Mucosa of stomach (tissue), 1 donor: ENCODE data around the gene SIGLECL1.
"Not testable (repeated sequence)": the region's sequence is repeated elsewhere in the genome, so short reads cannot be mapped to it uniquely, and the experiment has no call there.

Experiments
- H3K27me3 ChIP-seq: one replicate; pipeline ENCODE4 v1.7.0; 2013; ENCODE audit warnings: mild to moderate bottlenecking, low read length; ENCODE audit not compliant: control insufficient read depth, insufficient read depth
- H3K36me3 ChIP-seq: one replicate; pipeline ENCODE4 v1.7.0; 2013; ENCODE audit warnings: low read length; ENCODE audit not compliant: control insufficient read depth, insufficient read depth
- H3K4me1 ChIP-seq: one replicate; pipeline ENCODE4 v1.7.0; 2013; ENCODE audit warnings: mild to moderate bottlenecking, low read length; ENCODE audit not compliant: control insufficient read depth, insufficient read depth
- H3K4me3 ChIP-seq: one replicate; pipeline ENCODE4 v1.7.0; 2013; ENCODE audit warnings: low read length
- H3K9ac ChIP-seq: one replicate; pipeline ENCODE4 v1.7.0; 2013; ENCODE audit warnings: mild to moderate bottlenecking, low read length, moderate library complexity
- H3K9me3 ChIP-seq: one replicate; pipeline ENCODE4 v1.7.0; 2013; ENCODE audit warnings: mild to moderate bottlenecking, low read length, moderate library complexity; ENCODE audit not compliant: control insufficient read depth
- donor health status: Pancreatic carcinoma.

SIGLECL1 gene

DNA sequence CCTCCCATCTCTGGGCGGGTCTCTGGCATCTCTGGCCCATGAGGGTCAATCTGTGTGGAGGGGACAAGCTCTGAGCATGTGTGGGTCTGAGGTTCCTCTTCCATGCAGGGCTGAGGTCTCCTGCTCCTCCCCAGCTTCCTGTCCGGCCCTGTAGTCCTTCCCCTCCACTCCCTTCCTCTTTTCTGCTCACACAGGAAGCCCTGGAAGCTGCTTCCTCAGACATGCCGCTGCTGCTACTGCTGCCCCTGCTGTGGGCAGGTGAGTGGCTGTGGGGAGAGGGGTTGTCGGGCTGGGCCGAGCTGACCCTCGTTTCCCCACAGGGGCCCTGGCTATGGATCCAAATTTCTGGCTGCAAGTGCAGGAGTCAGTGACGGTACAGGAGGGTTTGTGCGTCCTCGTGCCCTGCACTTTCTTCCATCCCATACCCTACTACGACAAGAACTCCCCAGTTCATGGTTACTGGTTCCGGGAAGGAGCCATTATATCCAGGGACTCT is 25.9 kb upstream of the SIGLECL1 start, which contains the start of gene CD33:
CD33 (plus strand) TSS at position 183 of the 496 bp plus-strand sequence; CDS start at position 222, 39 bp downstream.
- H3K4me3 ChIP-seq, H3K9ac ChIP-seq, H3K9me3 ChIP-seq: not testable (repeated sequence)

DNA sequence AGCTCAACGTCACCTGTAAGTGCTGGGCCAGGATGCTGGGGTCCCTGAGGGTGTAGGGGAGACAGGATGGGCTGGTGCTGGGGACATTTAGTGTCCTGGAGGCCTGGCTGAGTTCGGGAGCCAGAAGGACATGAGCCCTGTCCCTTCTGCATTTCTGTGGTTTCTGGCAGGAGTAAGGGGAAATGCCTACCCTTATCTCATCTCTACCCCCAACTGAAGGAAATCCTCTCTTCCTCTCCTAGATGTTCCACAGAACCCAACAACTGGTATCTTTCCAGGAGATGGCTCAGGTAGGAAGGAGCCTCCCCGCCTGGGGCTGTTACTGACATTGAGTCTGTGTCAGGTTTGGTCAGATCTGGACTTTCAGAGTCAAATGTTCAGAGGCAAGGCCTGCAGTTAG is 24.8 kb upstream of the SIGLECL1 start:
- Histone ChIP-seq H3K4me1 (no peaks in the 10 kb centered on the region), H3K9me3 (no peaks in the 10 kb centered on the region), H3K4me3 (no peak overlapping the region), H3K36me3 (no peaks in the 10 kb centered on the region), H3K27me3 (no peaks in the 10 kb centered on the region), H3K9ac (no peak overlapping the region)

More for the DNA sequence above, 25.9 kb upstream of the SIGLECL1 start, which contains the start of gene CD33:
- not testable (repeated sequence) for H3K27me3 ChIP-seq, H3K4me1 ChIP-seq, H3K36me3 ChIP-seq

DNA sequence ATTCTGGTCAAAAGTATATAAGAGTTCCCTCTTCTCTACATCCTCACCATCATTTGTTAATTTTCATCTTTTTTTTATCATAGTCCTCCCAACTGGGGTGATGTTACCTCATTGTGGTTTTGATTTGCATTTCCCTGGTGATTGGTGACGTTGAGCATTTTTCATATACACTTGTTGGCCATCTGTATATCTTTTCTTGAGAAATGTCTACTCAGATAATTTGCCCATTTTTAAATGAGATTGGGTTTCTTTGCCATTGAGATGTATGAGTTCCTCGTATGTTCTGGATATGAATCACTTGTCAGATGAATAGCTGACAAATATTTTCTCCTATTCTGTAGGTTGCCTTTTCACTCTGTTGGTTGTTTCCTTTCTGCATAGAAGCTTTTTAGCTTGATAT is 23.6 kb upstream of the SIGLECL1 start:
- Histone ChIP-seq H3K9me3 (no peaks in the 10 kb centered on the region), H3K36me3 (no peaks in the 10 kb centered on the region), H3K4me1 (no peaks in the 10 kb centered on the region), H3K9ac (no peak overlapping the region), H3K4me3 (no peak overlapping the region), H3K27me3 (no peaks in the 10 kb centered on the region)

DNA sequence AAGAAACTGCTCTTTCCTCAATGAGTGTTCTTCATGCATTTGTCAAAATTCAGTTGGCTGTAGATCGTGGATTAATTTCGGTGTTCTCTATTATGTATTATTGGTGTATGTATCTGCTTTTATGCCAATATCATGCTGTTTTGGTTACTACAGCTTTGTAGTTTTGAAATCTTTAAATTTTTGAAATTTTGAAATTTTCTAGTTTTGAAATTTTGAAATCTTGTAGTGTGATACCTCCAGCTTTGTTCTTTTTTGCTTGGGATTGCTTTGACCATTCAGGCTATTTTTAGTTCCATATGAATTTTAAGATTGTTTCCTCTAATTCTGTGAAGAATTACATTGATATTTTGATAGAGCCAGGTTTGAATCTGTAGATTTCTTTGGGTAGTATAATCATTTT is 22.9 kb upstream of the SIGLECL1 start:
- Histone ChIP-seq H3K9ac (no peak overlapping the region), H3K36me3 (no peaks in the 10 kb centered on the region), H3K9me3 (no peaks in the 10 kb centered on the region), H3K4me1 (no peaks in the 10 kb centered on the region), H3K4me3 (no peak overlapping the region), H3K27me3 (no peaks in the 10 kb centered on the region)

DNA sequence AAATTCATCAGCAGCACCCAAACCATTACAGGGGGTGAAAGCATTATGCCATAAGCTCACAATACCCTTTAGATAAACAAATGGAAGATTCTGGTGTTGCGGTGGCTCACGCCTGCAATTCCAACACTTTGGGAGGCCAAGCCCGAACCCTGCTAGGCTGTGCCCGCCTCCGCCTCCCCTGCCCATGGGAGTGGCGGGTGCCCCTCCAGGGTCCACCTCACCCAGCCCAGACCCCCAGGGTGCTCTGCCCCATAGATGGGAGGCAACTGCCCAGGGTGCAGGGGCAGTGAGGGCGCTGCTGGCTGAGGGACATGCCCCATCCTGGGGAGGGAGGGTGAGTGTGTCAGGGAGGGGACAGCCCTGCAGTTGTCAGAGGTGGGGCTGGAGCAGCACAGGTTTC is 10.0 kb upstream of the SIGLECL1 start:
- Histone ChIP-seq H3K4me1 (no peaks in the 10 kb centered on the region), H3K9ac (no peak overlapping the region), H3K27me3 (no peaks in the 10 kb centered on the region), H3K9me3 (no peaks in the 10 kb centered on the region), H3K36me3 (no peaks in the 10 kb centered on the region), H3K4me3 (no peak overlapping the region)

DNA sequence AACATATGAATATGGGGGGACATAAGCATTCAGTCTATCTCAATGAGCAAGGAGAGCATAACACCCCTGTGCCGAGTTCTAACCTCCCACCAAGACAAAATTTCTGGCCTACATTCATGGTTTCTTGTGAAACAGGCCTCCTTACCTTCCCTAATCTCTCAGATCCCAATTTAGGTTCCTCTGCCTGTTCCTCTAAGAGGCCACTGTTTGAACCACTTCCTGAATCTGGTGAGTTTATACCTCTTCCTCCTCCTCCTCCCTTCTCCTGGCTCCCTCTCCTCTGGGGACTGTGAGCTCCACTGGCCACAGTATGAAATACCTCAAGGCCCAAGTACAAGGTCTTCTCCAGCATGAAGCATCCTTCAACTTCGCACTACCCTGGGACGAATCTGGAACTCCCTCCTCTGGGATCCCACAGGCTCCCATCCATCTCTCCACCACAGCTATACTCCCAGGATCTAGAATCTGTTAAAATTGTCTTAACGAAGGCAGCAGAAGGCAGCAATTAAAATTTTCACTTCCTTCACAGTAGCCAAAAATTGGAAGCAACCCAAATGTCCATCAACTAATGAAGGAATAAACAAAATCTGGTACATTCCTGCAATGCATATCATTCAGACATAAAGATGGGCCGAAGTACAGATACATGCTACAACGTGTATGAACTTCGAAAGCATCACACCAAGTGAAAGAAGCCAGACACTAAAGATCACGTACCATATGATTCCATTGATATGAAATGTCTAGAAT is 7.8 kb upstream of the SIGLECL1 start:
- Histone ChIP-seq H3K4me1 (no peaks in the 10 kb centered on the region), H3K9me3 (no peaks in the 10 kb centered on the region), H3K9ac (no peak overlapping the region), H3K27me3 (no peaks in the 10 kb centered on the region), H3K4me3 (no peak overlapping the region), H3K36me3 (no peaks in the 10 kb centered on the region)

DNA sequence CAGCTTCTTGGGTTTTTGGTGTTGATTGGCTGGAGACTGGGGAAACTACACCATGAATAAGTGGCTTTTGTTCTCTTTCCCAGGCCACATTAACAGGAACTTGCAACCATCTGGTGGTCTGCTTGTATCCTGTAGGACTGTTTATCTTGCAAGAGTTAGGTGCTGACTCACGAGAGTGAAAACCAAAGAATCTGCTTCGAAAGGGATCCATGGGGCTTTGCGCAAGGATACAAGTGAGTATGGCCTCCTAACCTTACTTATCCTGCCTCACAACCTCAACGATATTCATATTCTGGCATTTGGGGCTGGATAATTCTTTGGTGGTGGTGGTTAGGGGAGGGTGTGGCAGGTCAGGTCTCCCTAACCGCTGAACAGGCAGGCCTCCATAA is 4.7 kb upstream of the SIGLECL1 start:
- H3K4me3 ChIP-seq: no peak overlapping the region
- no peak overlapping the region for H3K9ac ChIP-seq
- no peaks in the 10 kb centered on the region for H3K27me3 ChIP-seq
- no peaks in the 10 kb centered on the region for H3K36me3 ChIP-seq
- no peaks in the 10 kb centered on the region for H3K9me3 ChIP-seq
- no peaks in the 10 kb centered on the region for H3K4me1 ChIP-seq

DNA sequence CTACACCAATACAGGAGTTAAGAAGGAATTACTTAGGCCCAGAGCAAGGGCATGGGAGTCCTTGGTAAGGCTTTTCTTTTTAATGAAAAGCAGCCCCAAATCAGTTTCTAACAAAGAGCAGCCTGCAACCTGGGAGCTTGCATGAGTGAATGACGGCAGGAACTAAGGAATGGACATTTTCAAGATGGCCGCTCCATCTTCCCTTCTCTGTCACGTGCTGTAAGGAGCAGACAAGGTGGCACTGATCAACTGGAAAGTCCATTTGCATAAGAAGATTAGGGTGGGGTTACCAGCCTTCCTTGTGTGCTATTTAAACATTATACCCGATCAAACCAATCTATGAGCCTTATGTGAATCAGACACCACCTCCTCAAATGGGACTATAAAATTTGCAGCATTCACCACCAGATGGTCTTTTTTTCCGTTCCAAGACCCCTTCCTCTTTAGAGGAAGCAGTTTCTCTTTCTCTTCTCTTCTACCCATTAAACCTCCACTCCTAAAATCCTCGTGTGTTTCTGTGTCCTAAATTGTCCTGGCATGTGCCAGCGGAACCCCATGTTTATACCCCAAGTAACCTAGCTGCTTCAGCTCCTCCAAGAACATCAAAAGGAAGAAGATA is 2.8 kb upstream of the SIGLECL1 start:
- Histone ChIP-seq H3K36me3 (no peaks in the 10 kb centered on the region), H3K9ac (no peak overlapping the region), H3K9me3 (no peaks in the 10 kb centered on the region), H3K4me3 (no peak overlapping the region), H3K4me1 (no peaks in the 10 kb centered on the region), H3K27me3 (no peaks in the 10 kb centered on the region)

DNA sequence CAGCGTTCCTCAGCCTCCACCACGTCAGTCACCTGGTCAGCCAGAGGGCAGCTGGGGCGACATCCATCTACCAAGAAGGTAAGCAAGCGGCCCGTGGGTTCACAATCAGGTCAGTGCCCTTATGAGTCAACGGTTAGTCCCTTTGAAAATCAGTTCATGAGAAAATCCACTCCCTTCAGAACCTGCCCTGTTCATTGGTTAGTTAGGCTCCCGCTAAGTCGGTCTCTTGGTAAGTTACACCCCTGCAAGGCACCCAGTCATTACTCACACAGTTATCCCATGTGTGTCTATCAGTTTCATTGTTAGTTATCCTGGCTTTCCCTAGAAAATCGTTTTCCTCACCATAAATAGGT is 564 bp downstream of the SIGLECL1 start:
- Histone ChIP-seq H3K27me3 (no peaks in the 10 kb centered on the region), H3K4me1 (no peaks in the 10 kb centered on the region), H3K9me3 (no peaks in the 10 kb centered on the region), H3K36me3 (no peaks in the 10 kb centered on the region), H3K9ac (no peak overlapping the region), H3K4me3 (no peak overlapping the region)

DNA sequence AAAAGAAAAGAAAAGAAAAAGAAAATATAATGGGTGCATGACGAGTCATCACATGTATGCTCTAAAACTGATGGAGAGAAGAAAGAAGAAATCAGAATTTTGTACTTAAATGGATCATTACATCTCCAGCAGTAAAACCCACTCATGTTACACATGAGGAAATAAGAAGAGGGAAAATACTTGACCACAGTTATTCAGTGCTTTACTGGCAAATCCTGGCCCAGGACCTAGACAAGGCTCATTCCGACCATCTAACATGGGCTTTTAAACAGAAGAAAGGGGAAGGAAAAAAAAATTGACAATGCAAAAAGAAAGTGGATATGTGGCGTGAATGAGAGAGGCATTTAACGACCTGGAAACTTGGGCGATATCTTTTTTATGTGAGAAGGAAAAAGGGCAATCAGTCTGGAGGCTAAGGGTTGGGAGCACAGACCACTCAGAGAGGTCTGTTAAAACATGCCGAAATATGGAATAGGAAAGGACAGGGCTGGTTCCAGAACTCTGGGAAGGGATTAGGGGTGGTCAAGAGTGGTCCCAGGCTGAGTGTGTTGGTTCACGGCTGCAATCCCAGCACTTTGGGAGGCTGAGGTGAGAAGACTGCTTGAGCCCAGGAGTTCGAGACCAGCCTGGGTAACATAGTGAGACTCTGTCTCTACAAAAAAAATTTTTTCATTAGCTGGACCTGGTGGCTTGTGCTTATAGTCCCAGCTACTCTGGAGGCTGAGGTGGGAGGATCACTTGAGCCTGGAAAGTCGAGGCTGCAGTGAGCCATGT is 1.6 kb downstream of the SIGLECL1 start:
- no peaks in the 10 kb centered on the region for H3K4me1 ChIP-seq
- H3K9ac ChIP-seq: no peak overlapping the region
- H3K27me3 ChIP-seq: no peaks in the 10 kb centered on the region
- no peaks in the 10 kb centered on the region for H3K36me3 ChIP-seq
- H3K4me3 ChIP-seq: no peak overlapping the region
- no peaks in the 10 kb centered on the region for H3K9me3 ChIP-seq

DNA sequence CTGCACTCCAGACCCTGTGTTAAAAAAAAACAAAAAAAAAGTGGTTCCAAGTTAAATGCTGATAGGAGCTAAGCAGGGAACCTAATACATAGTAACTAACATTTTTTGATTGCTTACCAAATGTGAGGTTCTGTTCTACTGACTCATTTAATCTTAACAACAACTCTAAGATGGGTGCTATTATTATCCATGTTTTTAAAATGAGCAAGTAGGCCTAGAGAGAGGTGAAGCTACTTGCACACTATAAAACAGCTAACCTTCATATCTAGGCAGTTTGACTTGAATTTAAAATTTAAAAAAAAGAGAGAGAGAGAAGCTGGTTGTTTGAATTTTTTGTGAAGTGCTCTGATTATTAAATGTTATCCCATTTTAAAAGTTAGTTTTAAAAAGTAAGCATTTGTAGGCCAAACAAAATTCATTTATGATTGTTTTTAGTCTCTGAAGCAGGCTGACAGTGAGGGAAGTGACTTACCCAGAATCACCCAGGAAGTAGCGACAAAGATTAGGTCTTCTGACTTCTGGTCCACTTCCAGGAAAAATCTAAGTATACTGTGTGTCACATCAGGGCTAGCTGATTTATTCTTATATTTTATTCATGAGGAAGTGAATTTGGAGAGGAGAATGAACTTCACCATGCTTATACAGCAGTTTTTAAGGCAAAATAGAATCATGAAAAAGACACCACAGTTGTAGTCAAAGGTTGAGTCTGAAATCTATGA is 2.4 kb downstream of the SIGLECL1 start:
- no peaks in the 10 kb centered on the region for H3K36me3 ChIP-seq
- H3K27me3 ChIP-seq: no peaks in the 10 kb centered on the region
- no peaks in the 10 kb centered on the region for H3K9me3 ChIP-seq
- no peak overlapping the region for H3K4me3 ChIP-seq
- no peak overlapping the region for H3K9ac ChIP-seq
- no peaks in the 10 kb centered on the region for H3K4me1 ChIP-seq
